Keratinocyte (primary cell): ENCODE data around the gene CRABP1. TPM values are rescaled to one million over a fixed set of nuclear protein-coding genes. Genes with fewer than 3 reads are reported as not detected.

Source experiments
- DNase-seq: peaks from one replicate; pipeline ENCODE4 v3.0.0-alpha.2; 2011; ENCODE audit warnings: low read depth, missing footprints, low spot score
- FAIRE-seq: peaks from 2 replicates; lab custom pipeline; 2011; peaks lifted over from hg19 to GRCh38; lab: Jason Lieb, UNC
- H2AFZ ChIP-seq: 2 replicates; pipeline ENCODE4 v1.6.0; 2012; ENCODE audit warnings: low read length, control low read depth, inconsistent platforms; ENCODE audit not compliant: control insufficient read depth
- H3K27ac ChIP-seq: 2 replicates; pipeline ENCODE4 v1.5.1; 2011; ENCODE audit warnings: low read length; ENCODE audit not compliant: control insufficient read depth, insufficient read depth
- H3K27me3 ChIP-seq: 3 replicates; pipeline ENCODE4 v1.6.0; 2011; ENCODE audit warnings: low read length; ENCODE audit not compliant: control insufficient read depth, insufficient read depth; ENCODE audit errors: extremely low read depth
- H3K36me3 ChIP-seq, 2 experiments: 2 replicates in 1 of 2; 3 replicates in 1 of 2; pipeline ENCODE4 v1.5.1; 2011; ENCODE audit warnings: low read length in 2 of 2, mild to moderate bottlenecking in 1 of 2; ENCODE audit not compliant: control insufficient read depth in 2 of 2, insufficient read depth in 2 of 2; ENCODE audit errors: extremely low read depth in 1 of 2
- H3K4me1 ChIP-seq: 3 replicates; pipeline ENCODE4 v1.5.1; 2011; ENCODE audit warnings: low read length; ENCODE audit not compliant: control insufficient read depth, insufficient read depth; ENCODE audit errors: extremely low read depth
- H3K4me2 ChIP-seq: 3 replicates; pipeline ENCODE4 v1.6.0; 2011; ENCODE audit warnings: low read depth, low read length; ENCODE audit not compliant: control insufficient read depth, insufficient read depth; ENCODE audit errors: extremely low read depth
- H3K4me3 ChIP-seq, 3 experiments: fragments of 200-600 bp in 1 of 3; sonication (generic) in 1 of 3; 2 replicates in 2 of 3; 3 replicates in 1 of 3; pipeline ENCODE4 v1.5.1; 2011 to 2016; ENCODE audit warnings: low read length in 3 of 3, mild to moderate bottlenecking in 3 of 3, control low read depth in 2 of 3, inconsistent platforms in 1 of 3, low read depth in 1 of 3, mixed read lengths in 1 of 3, mixed run types in 1 of 3, moderate library complexity in 1 of 3; ENCODE audit not compliant: control insufficient read depth in 2 of 3, insufficient read depth in 2 of 3; ENCODE audit errors: extremely low read depth in 1 of 3
- H3K79me2 ChIP-seq: 2 replicates; pipeline ENCODE4 v1.6.0; 2012; ENCODE audit warnings: low read length; ENCODE audit not compliant: control insufficient read depth, insufficient read depth
- H3K9ac ChIP-seq: 3 replicates; pipeline ENCODE4 v1.6.0; 2011; ENCODE audit warnings: low read length; ENCODE audit not compliant: control insufficient read depth, insufficient read depth; ENCODE audit errors: extremely low read depth
- H3K9me1 ChIP-seq: 3 replicates; pipeline ENCODE4 v1.6.0; 2011; ENCODE audit warnings: low read length; ENCODE audit not compliant: control insufficient read depth, insufficient read depth; ENCODE audit errors: extremely low read depth
- H3K9me3 ChIP-seq: 2 replicates; pipeline ENCODE4 v1.5.1; 2012; ENCODE audit warnings: low read depth, low read length; ENCODE audit not compliant: control insufficient read depth
- H4K20me1 ChIP-seq: 3 replicates; pipeline ENCODE4 v1.6.0; 2011; ENCODE audit warnings: low read length; ENCODE audit not compliant: control insufficient read depth, insufficient read depth; ENCODE audit errors: extremely low read depth
- EZH2 ChIP-seq: IDR thresholded peaks from one replicate; pipeline ENCODE4 v1.6.1; 2012; ENCODE audit warnings: inconsistent platforms, mild to moderate bottlenecking, low read length, moderate library complexity
- dilution Hi-C: fragments of 300-500 bp; cut with MboI; formaldehyde crosslinking; loops from one replicate; pipeline ENCODE4 v1.7.0; 2020; ENCODE audit warnings: low sequenced_read_pairs; ENCODE audit not compliant: extremely low pct_ligation_motif_present
- polyA plus RNA-seq, 5 experiments: library from polyadenylated mRNA; depleted of rRNA in 3 of 5; stranded (reverse) in 3 of 5; stranded (forward) in 1 of 5; unstranded in 1 of 5; fragments of >200 nt; gene quantifications; 1 replicate in 1 of 5; 2 replicates in 3 of 5; 3 replicates in 1 of 5; pipeline versions ENCODE4 v1.2.1 to v1.2.3, GENCODE V29; 2011 to 2012; ENCODE audit warnings: missing spikeins in 2 of 5, low read depth in 1 of 5, low replicate concordance in 1 of 5
- TF ChIP-seq, protein P1 (sequence below), 3 experiments: IDR thresholded peaks in 1 of 3; conservative IDR thresholded peaks in 1 of 3; optimal IDR thresholded peaks in 1 of 3; 2 replicates in 2 of 3; 3 replicates in 1 of 3; pipeline versions ENCODE3 to v1.5.1; 2011; ENCODE audit warnings: low read length in 3 of 3, mild to moderate bottlenecking in 3 of 3, moderate library complexity in 2 of 3, control low read depth in 1 of 3, inconsistent platforms in 1 of 3; ENCODE audit not compliant: insufficient read depth in 2 of 3; ENCODE audit errors: extremely low read depth in 1 of 3

The CRABP1 gene
- polyA plus RNA-seq, 1 donor (not counting 4 experiments of a cell fraction or from before 2014, with no cell fraction given): not detected

DNA sequence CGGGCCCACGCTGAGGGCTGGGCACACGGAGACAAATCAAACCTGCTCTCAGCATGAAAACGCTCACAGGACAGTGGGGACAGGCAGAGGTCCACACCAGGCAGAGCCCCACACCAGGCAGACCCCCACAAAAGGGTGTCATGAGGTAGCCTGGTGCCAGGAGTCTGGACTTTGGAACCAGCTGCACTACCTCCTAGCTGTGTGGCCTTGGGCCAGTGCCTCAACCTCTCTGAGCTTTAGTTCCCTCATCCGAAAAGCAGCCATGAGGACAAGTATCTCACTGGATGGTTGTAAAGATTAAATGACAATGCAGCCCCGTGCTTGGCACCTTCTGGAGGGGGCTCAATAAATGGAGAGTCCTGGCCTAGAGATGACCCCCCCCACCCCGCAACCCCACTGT, 16.5 kb upstream of the CRABP1 start:
- dilution Hi-C loops: no loop called here
- Histone ChIP-seq H3K4me1 (no peaks in the 10 kb centered on the region), H3K36me3 (no peaks in the 10 kb centered on the region), H4K20me1 (no peaks in the 10 kb centered on the region), H3K4me3 (no peak overlapping the region), H3K9ac (no peak overlapping the region), H3K9me1 (no peaks in the 10 kb centered on the region), H3K27ac (no peak overlapping the region), H3K79me2 (no peaks in the 10 kb centered on the region), H3K9me3 (no peaks in the 10 kb centered on the region), H2AFZ (no peak overlapping the region), H3K4me2 (no peak overlapping the region), H3K27me3 (peaks cover 5% of the 10 kb centered on the region)
- TF ChIP-seq EZH2: no peak
- TF ChIP-seq, protein P1, sequence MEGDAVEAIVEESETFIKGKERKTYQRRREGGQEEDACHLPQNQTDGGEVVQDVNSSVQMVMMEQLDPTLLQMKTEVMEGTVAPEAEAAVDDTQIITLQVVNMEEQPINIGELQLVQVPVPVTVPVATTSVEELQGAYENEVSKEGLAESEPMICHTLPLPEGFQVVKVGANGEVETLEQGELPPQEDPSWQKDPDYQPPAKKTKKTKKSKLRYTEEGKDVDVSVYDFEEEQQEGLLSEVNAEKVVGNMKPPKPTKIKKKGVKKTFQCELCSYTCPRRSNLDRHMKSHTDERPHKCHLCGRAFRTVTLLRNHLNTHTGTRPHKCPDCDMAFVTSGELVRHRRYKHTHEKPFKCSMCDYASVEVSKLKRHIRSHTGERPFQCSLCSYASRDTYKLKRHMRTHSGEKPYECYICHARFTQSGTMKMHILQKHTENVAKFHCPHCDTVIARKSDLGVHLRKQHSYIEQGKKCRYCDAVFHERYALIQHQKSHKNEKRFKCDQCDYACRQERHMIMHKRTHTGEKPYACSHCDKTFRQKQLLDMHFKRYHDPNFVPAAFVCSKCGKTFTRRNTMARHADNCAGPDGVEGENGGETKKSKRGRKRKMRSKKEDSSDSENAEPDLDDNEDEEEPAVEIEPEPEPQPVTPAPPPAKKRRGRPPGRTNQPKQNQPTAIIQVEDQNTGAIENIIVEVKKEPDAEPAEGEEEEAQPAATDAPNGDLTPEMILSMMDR (optimal IDR thresholded peaks at IDR 0.05 in 1 of 3, IDR thresholded peaks at IDR 0.05 in 1 of 3, conservative IDR thresholded peaks at IDR 0.05 in 1 of 3; ENCODE audit: extremely low read depth in 1 of 3, insufficient read depth in 2 of 3, low read length in 3 of 3): no peak
- no peak for DNase-seq
- no peak for FAIRE-seq

DNA sequence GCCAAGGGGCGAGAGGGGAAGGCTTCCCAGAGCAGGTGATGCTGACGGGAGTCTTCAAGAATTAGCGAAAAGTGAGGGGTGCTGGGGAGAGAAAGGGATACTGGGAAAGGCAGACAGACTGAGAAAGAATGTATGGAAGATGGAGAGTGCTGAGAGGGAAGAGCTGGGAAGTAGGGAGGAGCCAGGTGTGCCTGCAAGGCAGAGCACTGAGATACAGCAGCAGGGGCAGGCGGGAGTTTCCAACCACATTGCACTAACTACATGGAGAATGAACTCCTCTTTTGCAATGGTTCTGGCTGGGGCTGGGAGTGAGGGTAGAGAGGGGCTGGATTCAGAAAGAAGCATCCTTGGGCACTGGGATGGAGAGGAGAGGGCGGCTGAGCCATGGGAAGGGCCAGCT, 16.0 kb upstream of the CRABP1 start:
- Histone ChIP-seq H3K9ac (no peak overlapping the region), H2AFZ (no peak overlapping the region), H3K4me1 (no peaks in the 10 kb centered on the region), H3K4me2 (no peak overlapping the region), H3K79me2 (no peaks in the 10 kb centered on the region), H3K9me3 (no peaks in the 10 kb centered on the region), H3K9me1 (no peaks in the 10 kb centered on the region), H3K36me3 (no peaks in the 10 kb centered on the region), H3K27me3 (peaks cover 5% of the 10 kb centered on the region), H3K4me3 (no peak overlapping the region), H3K27ac (no peak overlapping the region), H4K20me1 (no peaks in the 10 kb centered on the region)
- FAIRE-seq (no peak), DNase-seq (no peak)
- TF ChIP-seq EZH2: no peak
- TF ChIP-seq, protein P1 (optimal IDR thresholded peaks at IDR 0.05 in 1 of 3, IDR thresholded peaks at IDR 0.05 in 1 of 3, conservative IDR thresholded peaks at IDR 0.05 in 1 of 3; ENCODE audit: extremely low read depth in 1 of 3, insufficient read depth in 2 of 3, low read length in 3 of 3): no peak
- dilution Hi-C loops: no loop called here
